ENCODE measurements around the gene PWP2. TPM values are rescaled to one million over a fixed set of nuclear protein-coding genes. Genes with fewer than 3 reads are reported as not detected.
"Not testable (repeated sequence)": the region's sequence is repeated elsewhere in the genome, so short reads cannot be mapped to it uniquely, and the experiment has no call there.

Gene PWP2
- total and polyA plus RNA-seq, 2 of the 4 experiments (the other 2 are of a cell fraction), result 2.4 to 7.0 TPM

DNA sequence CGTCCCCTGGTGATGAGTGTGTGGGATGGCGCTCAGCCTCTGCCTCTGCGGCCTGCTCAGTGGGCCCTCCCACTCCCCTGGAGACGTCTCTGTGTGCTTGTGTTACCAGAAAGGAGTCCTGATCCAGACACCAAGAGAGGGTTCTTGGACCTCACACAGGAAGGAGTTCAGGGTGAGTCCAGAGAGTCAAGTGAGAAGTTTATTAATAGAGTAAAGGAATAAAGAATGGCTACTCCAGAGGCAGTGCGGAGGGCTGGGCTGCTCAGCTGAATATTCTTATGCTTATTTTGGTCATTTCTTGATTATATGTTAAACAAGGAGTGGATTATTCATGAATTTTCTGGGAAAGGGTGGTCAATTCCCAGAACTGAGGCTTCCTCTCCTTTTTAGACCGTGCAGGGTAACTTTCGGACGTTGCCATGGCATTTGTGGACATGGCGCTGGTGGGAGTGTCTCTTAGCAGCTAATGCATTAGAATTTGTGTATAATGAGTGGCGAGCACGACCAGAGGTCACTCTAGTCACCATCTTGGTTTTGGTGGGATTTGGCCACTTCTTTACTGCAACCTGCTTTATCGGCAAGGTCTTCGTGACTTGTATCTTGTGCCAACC is 64.9 kb downstream of the PWP2 start:
- POLR2A ChIA-PET (ENCODE audit: unreplicated experiment); H4K20me1 ChIP-seq (ENCODE audit: insufficient read depth, low read length); dilution Hi-C loops (cut with HindIII; ENCODE audit: low sequenced_read_pairs, unreplicated experiment); H2AK5ac ChIP-seq (ENCODE audit: low read depth, low read length); H3K36me3 ChIP-seq (ENCODE audit: control insufficient read depth, insufficient read depth, low read length); H3K27ac ChIP-seq (ENCODE audit: insufficient read depth, low read length); H3K9ac ChIP-seq (ENCODE audit: low read depth, low read length); H4K8ac ChIP-seq (ENCODE audit: low read depth in 2 of 2, low read length in 2 of 2); intact Hi-C loops (cut with micrococcal nuclease); H4K5ac ChIP-seq (ENCODE audit: low read depth, low read length); H3K9me1 ChIP-seq (ENCODE audit: insufficient read depth, low read length); H3K4me1 ChIP-seq (ENCODE audit: control insufficient read depth, insufficient read depth, low read length); H2AK9ac ChIP-seq (replicated peaks; ENCODE audit: low read depth, low read length, poor library complexity); H3K14ac ChIP-seq (replicated peaks; ENCODE audit: low read depth, low read length); H3K4me2 ChIP-seq (ENCODE audit: low read depth, low read length); BruUV-seq (replicated peaks); H4K91ac ChIP-seq (ENCODE audit: insufficient read depth, low read depth, low read length); H2AFZ ChIP-seq (replicated peaks; ENCODE audit: low read length, poor library complexity); H3K56ac ChIP-seq (ENCODE audit: extremely low read depth, insufficient read depth, low read length); H3K27me3 ChIP-seq (ENCODE audit: control insufficient read depth, insufficient read depth, low read length); H2BK15ac ChIP-seq (ENCODE audit: low read depth, low read length); in situ Hi-C loops (cut with MboI; ENCODE audit: low sequenced_read_pairs); H2BK20ac ChIP-seq (ENCODE audit: low read depth, low read length); H3K4ac ChIP-seq (ENCODE audit: low read depth, low read length); H3K23ac ChIP-seq (ENCODE audit: low read depth, low read length); H3K18ac ChIP-seq (ENCODE audit: low read depth, low read length); H3K4me3 ChIP-seq (ENCODE audit: insufficient read depth, low read depth, low read length); CTCF ChIA-PET; H3K9me3 ChIP-seq (ENCODE audit: control insufficient read depth, insufficient read depth, low read length); H2BK5ac ChIP-seq (ENCODE audit: low read depth, low read length, poor library complexity, severe bottlenecking); H3K79me1 ChIP-seq (ENCODE audit: low read depth in 1 of 2, low read length in 2 of 2); ATAC-seq (ENCODE audit: low read depth); DNase-seq; H2BK120ac ChIP-seq (ENCODE audit: low read depth, low read length): not testable (repeated sequence)
- no CpG with 5 or more reads among the region's 13 CpGs for WGBS, 2 experiments (ENCODE audit: extremely low coverage in 2 of 2, insufficient read length in 1 of 2)

- H4K91ac ChIP-seq (ENCODE audit: insufficient read depth, low read depth, low read length); H3K14ac ChIP-seq (replicated peaks; ENCODE audit: low read depth, low read length); H3K4me3 ChIP-seq (ENCODE audit: insufficient read depth, low read depth, low read length); H2AFZ ChIP-seq (replicated peaks; ENCODE audit: low read length, poor library complexity); H2BK5ac ChIP-seq (ENCODE audit: low read depth, low read length, poor library complexity, severe bottlenecking); ATAC-seq (ENCODE audit: low read depth); H2BK20ac ChIP-seq (ENCODE audit: low read depth, low read length); H3K18ac ChIP-seq (ENCODE audit: low read depth, low read length); H4K5ac ChIP-seq (ENCODE audit: low read depth, low read length); intact Hi-C loops (cut with micrococcal nuclease); H2BK15ac ChIP-seq (ENCODE audit: low read depth, low read length); H4K20me1 ChIP-seq (ENCODE audit: insufficient read depth, low read length); POLR2A ChIA-PET (ENCODE audit: unreplicated experiment); H3K4me1 ChIP-seq (ENCODE audit: control insufficient read depth, insufficient read depth, low read length); H3K9me3 ChIP-seq (ENCODE audit: control insufficient read depth, insufficient read depth, low read length); BruUV-seq (replicated peaks); H2BK120ac ChIP-seq (ENCODE audit: low read depth, low read length); H3K4me2 ChIP-seq (ENCODE audit: low read depth, low read length); H3K4ac ChIP-seq (ENCODE audit: low read depth, low read length); H3K9me1 ChIP-seq (ENCODE audit: insufficient read depth, low read length); H3K56ac ChIP-seq (ENCODE audit: extremely low read depth, insufficient read depth, low read length); dilution Hi-C loops (cut with HindIII; ENCODE audit: low sequenced_read_pairs, unreplicated experiment); H3K79me1 ChIP-seq (ENCODE audit: low read depth in 1 of 2, low read length in 2 of 2); in situ Hi-C loops (cut with MboI; ENCODE audit: low sequenced_read_pairs); CTCF ChIA-PET; H3K23ac ChIP-seq (ENCODE audit: low read depth, low read length); H4K8ac ChIP-seq (ENCODE audit: low read depth in 2 of 2, low read length in 2 of 2); H3K27ac ChIP-seq (ENCODE audit: insufficient read depth, low read length); H3K9ac ChIP-seq (ENCODE audit: low read depth, low read length); H2AK9ac ChIP-seq (replicated peaks; ENCODE audit: low read depth, low read length, poor library complexity); H2AK5ac ChIP-seq (ENCODE audit: low read depth, low read length); H3K36me3 ChIP-seq (ENCODE audit: control insufficient read depth, insufficient read depth, low read length); H3K27me3 ChIP-seq (ENCODE audit: control insufficient read depth, insufficient read depth, low read length); DNase-seq: not testable (repeated sequence)
- no CpG with 5 or more reads among the region's 19 CpGs for WGBS, 2 experiments (ENCODE audit: extremely low coverage in 2 of 2, insufficient read length in 1 of 2)
Measured at GRCh38 chr21:44172741-44173140, 65.5 kb downstream of the PWP2 start.

Measured in IMR-90 (cell line).